HG02642 (cell line): ENCODE results near the gene GNG12.

Source experiments
- ATAC-seq: cut with Tn5 transposase; IDR thresholded peaks from one replicate; pipeline ENCODE4 v1.9.1; 2021; ENCODE audit warnings: mild to moderate bottlenecking; ENCODE audit not compliant: unreplicated experiment, poor library complexity

The GNG12 gene

GRCh38 chr1:67686267-67687197 lies 146.7 kb downstream of the GNG12 start:
- ATAC-seq: peak; percentile 26

- ATAC-seq: peak; percentile 19
These were observed 147.6 kb downstream of the GNG12 start for GRCh38 chr1:67685558-67686266.

- ATAC-seq: peak; percentile 90
These were observed 148.2 kb downstream of the GNG12 start, which contains the start of gene GADD45A for GRCh38 chr1:67685067-67685557. Gene GADD45A (plus strand): TSS chr1:67685201. CDS start chr1:67685495, 294 bp downstream.

- no peak for ATAC-seq
These were observed 148.7 kb downstream of the GNG12 start for GRCh38 chr1:67684526-67685066.

GRCh38 chr1:67683766-67684525 lies 149.3 kb downstream of the GNG12 start:
- no peak for ATAC-seq

GRCh38 chr1:67683316-67683715 lies 150.0 kb downstream of the GNG12 start:
- ATAC-seq: no peak

GRCh38 chr1:67682659-67683197 lies 150.5 kb downstream of the GNG12 start:
- ATAC-seq: no peak

GRCh38 chr1:67680486-67680885 lies 152.8 kb downstream of the GNG12 start:
- no peak for ATAC-seq

GRCh38 chr1:67679691-67680090 lies 153.6 kb downstream of the GNG12 start:
- no peak for ATAC-seq

- no peak for ATAC-seq
These were observed 155.3 kb downstream of the GNG12 start for GRCh38 chr1:67677930-67678329.

GRCh38 chr1:67677408-67677807 lies 155.9 kb downstream of the GNG12 start:
- no peak for ATAC-seq

GRCh38 chr1:67676946-67677345 lies 156.3 kb downstream of the GNG12 start:
- no peak for ATAC-seq

GRCh38 chr1:67676287-67676686 lies 157.0 kb downstream of the GNG12 start:
- ATAC-seq: no peak

GRCh38 chr1:67675800-67676199 lies 157.5 kb downstream of the GNG12 start:
- peak; percentile 85 for ATAC-seq

GRCh38 chr1:67674260-67675011 lies 158.8 kb downstream of the GNG12 start:
- peak; percentile 49 for ATAC-seq

- ATAC-seq: no peak
These were observed 159.6 kb downstream of the GNG12 start for GRCh38 chr1:67673468-67674201.

- no peak for ATAC-seq
These were observed 160.9 kb downstream of the GNG12 start for GRCh38 chr1:67672260-67672803.

GRCh38 chr1:67668660-67669059 lies 164.6 kb downstream of the GNG12 start:
- ATAC-seq: no peak
